ENCODE data around the gene CSTPP1.
"Not testable (repeated sequence)": the region's sequence is repeated elsewhere in the genome, so short reads cannot be mapped to it uniquely, and the experiment has no call there.

The CSTPP1 gene

DNA sequence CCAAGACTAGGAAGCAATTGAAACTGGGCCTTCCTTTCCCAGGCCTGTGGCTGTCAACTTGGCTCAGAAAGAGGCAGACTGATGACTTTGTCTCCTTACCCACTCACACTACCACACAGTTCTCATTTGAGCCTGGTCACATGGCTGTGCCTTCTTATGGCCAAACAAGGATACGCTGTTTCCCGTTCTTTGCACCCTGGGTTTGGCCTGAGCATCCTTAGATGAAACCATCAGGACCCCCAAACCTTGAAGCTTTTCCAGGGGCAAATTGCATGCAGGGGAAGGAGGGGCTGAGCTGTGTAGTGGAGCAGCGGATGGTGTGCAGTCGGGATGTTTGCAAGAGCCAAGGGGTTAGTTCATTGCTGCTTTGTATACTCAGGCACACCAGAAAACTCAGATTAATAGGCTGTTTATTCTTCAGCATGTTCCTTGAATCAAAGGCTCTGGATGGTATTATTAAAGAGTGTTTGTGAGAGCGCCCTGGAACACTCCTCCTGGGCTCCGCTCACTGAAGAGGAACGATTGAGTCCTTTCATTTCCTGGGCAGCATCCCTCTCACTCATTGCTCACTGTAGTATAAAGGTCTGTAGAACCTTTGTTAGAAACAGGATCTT lies 170.3 kb downstream of the CSTPP1 start:
- DNase-seq (ENCODE audit: low read depth) = no peak
- H3K4me3 ChIP-seq (ENCODE audit: low read length) = no peak overlapping the region
- TF ChIP-seq, protein P1, sequence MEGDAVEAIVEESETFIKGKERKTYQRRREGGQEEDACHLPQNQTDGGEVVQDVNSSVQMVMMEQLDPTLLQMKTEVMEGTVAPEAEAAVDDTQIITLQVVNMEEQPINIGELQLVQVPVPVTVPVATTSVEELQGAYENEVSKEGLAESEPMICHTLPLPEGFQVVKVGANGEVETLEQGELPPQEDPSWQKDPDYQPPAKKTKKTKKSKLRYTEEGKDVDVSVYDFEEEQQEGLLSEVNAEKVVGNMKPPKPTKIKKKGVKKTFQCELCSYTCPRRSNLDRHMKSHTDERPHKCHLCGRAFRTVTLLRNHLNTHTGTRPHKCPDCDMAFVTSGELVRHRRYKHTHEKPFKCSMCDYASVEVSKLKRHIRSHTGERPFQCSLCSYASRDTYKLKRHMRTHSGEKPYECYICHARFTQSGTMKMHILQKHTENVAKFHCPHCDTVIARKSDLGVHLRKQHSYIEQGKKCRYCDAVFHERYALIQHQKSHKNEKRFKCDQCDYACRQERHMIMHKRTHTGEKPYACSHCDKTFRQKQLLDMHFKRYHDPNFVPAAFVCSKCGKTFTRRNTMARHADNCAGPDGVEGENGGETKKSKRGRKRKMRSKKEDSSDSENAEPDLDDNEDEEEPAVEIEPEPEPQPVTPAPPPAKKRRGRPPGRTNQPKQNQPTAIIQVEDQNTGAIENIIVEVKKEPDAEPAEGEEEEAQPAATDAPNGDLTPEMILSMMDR (conservative IDR thresholded peaks at IDR 0.05; ENCODE audit: low read length) = no peak

DNA sequence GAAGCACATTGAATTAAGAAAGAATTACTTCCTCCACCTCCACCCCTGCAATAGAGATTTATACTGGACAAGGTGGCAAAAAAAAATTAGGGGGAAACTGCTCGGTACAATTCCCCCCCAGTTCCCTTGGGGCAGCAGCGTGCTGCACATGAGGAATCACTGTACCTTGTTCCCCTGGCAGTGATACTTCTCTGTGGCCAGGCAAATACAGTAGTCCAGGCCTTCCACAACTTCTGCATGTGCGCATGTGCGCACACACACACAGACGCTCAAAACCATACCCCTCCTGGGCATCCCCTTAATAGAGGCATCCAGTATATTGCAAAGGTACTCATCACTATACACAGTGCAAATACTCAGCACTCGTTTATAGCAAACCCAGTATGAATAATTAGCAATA lies 171.2 kb downstream of the CSTPP1 start:
- no peak for DNase-seq (ENCODE audit: low read depth)
- TF ChIP-seq, protein P1 (conservative IDR thresholded peaks at IDR 0.05; ENCODE audit: low read length) = no peak
- H3K4me3 ChIP-seq (ENCODE audit: low read length) = no peak overlapping the region

DNA sequence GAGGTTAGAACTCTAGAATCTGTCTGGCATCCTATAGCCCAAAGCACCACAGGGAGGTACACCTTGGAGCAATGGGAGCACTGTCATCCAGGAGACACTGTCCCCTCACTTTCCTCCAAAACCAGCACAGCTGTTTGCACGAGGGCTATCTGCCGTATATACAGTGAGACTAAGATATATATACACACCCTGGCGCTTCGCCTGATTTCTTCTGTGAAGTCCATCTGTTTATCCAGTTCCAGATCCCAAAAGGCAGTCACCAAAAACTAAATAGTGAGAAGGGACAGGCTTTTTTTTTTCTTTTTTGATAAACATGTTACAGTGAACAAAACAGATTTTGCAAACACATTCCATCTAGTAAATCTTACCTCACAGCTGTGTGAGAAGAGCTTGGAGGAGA lies 171.7 kb downstream of the CSTPP1 start:
- no peak overlapping the region for H3K4me3 ChIP-seq (ENCODE audit: low read length)
- DNase-seq (ENCODE audit: low read depth) = no peak
- TF ChIP-seq, protein P1 (conservative IDR thresholded peaks at IDR 0.05; ENCODE audit: low read length) = no peak

DNA sequence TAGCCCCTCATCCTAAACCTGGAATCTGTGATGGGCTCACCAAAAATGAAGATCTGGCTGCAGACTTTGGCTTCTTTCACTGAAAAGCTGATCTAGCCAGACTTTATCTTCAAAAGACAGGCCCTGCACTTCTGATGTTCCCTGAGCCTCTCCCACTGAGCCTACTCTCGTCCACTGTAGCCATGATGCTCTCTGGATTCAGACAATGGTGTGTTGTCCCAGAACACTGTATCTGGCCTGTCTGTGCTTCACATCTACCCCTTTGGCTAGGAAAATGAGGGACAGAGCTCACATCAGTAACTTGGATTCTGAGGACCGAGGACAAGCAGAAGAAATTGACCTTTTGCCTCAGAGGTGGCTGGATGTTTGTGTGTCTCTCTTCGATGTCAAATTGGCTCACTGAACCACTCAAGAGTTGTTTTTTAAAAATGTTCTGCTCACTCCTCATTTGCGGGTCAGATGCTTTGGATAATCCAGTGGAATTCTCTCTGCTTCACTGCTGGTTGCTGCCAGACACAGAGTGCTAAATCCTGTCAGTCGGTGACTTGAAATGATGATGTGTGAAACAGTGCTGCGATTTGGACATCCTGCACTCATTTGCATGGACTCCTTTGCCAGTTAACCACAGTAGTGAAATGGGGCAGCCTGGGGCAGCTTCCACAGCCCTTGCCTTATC lies 172.6 kb downstream of the CSTPP1 start:
- TF ChIP-seq, protein P1 (conservative IDR thresholded peaks at IDR 0.05; ENCODE audit: low read length) = no peak
- DNase-seq (ENCODE audit: low read depth) = peak; percentile 24
- H3K4me3 ChIP-seq (ENCODE audit: low read length) = no peak overlapping the region

DNA sequence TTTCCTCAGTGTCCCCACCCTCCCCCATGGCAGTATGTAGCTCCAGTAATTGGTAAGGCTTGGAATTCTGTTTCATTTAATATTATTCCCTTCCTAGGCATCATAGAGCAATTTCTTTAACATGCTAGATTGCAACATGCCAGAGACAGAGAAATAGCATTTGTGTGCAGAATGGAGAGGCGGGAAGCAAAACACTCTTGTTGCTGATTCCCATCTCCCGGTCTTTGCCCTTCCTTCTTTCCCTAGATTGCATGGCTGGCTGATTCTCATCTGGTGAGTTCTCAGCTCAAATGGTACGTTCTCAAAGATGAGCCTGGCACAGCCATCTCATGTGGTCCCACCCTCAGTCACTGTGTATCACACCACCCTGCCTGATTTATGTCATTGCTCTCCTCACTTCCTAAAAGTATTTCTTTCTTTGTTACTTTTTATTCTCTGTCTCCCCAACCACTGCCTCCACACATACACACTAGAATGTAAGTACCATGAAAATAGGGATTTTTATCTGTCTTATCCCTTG lies 173.2 kb downstream of the CSTPP1 start:
- TF ChIP-seq, protein P1 (conservative IDR thresholded peaks at IDR 0.05; ENCODE audit: low read length) = no peak
- peak; percentile 16 for DNase-seq (ENCODE audit: low read depth)
- H3K4me3 ChIP-seq (ENCODE audit: low read length) = no peak overlapping the region

DNA sequence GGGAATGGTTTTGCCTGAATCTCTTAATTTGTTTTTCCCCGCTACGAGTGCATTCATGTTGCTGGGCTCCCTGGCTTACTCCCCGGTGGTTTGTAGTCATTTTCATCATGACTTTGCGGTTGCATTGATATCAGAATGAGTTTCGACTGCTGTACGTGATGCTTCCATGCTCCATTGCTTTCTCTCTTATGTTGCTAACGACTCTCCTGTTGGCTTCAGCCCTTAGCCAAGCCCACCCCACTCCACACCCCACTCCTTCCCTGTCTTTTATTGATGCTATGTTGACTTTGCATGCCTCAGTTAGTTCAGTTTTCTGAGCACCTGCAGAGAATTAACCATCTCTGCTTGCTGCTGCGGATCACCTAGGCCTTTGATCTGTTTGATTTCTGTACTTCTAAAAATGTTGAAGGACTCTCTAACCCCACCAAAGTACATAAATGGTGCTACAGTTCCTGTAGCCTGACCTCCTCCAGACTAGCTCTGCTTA lies 174.8 kb downstream of the CSTPP1 start:
- TF ChIP-seq, protein P1 (conservative IDR thresholded peaks at IDR 0.05; ENCODE audit: low read length) = no peak
- no peak for DNase-seq (ENCODE audit: low read depth)
- H3K4me3 ChIP-seq (ENCODE audit: low read length) = no peak overlapping the region

DNA sequence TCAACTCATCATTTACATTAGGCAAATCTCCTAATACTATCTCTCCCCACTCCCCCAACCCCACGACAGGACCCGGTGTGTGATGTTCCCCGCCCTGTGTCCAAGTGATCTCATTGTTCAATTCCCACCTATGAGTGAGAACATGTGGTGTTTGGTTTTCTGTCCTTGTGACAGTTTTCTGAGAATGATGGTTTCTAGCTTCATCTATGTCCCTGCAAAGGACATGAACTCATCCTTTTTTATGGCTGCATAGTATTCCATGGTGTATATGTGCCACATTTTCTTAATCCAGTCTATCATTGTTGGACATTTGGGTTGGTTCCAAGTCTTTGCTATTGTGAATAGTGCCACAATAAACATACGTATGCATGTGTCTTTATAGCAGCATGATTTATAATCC lies 176.4 kb downstream of the CSTPP1 start:
- DNase-seq (ENCODE audit: low read depth) = not testable (repeated sequence)

DNA sequence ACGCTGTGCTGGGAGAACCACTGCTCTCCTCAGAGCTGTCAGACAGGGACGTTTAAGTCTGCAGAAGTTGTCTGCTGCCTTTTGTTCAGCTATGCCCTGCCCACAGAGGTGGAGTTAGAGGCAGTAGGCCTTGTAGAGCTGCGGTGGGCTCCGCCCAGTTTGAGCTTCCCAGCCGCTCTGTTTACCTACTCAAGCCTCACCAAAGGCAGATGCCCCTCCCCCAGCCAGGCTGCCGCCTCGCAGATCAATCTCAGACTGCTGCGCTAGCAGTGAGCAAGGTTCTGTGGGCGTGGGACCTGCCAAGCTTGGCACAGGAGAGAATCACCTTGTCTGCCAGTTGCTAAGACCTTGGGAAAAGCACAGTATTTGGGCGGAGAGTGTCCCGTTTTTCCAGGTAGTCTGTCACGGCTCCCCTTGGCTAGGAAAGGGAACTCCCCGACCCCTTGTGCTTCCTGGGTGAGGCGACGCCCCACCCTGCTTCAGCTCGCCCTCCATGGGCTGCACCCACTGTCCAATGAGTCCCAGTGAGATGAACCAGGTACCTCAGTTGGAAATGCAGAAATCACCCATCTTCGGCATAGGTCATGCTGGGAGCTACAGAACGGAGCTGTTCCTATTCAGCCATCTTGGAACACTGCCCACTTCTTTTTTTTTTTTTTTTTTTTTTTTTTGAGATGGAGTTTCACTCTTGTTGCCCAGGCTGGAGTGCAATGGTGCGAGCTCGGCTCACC lies 182.6 kb downstream of the CSTPP1 start:
- H3K4me3 ChIP-seq (ENCODE audit: low read length); DNase-seq (ENCODE audit: low read depth): not testable (repeated sequence)

More for the DNA sequence above, 176.4 kb downstream of the CSTPP1 start:
- not testable (repeated sequence) for H3K4me3 ChIP-seq (ENCODE audit: low read length)

Measured in AG10803 (cell line).